Measurements from ENCODE around the gene KRTAP6-1. TPM values are rescaled to one million over a fixed set of nuclear protein-coding genes. Genes with fewer than 3 reads are reported as not detected.

Gene KRTAP6-1
- total RNA-seq, 2 experiments from 2014 or later: not detected

GRCh38 chr21:30629200-30629599 is 15.5 kb upstream of the KRTAP6-1 start:
- CTCF ChIA-PET (ENCODE audit: unreplicated experiment): no interaction called here

GRCh38 chr21:30628109-30628508 is 14.4 kb upstream of the KRTAP6-1 start:
- H3K4me2 ChIP-seq (ENCODE audit: low read length): no peak overlapping the region
- H3K9me2 ChIP-seq (ENCODE audit: insufficient read depth, low read length): no peaks in the 10 kb centered on the region
- H3K27ac ChIP-seq (ENCODE audit: low read depth, low read length, poor library complexity, severe bottlenecking): no peak overlapping the region
- intact Hi-C loops (cut with micrococcal nuclease; ENCODE audit: unreplicated experiment): no loop called here
- H3K4me1 ChIP-seq (ENCODE audit: insufficient read depth, low read length, poor library complexity, severe bottlenecking): no peaks in the 10 kb centered on the region
- no peak overlapping the region for H3K4me3 ChIP-seq (ENCODE audit: low read depth, low read length, poor library complexity, severe bottlenecking)
- ChIA-PET CTCF (ENCODE audit: unreplicated experiment) (no interaction called here), POLR2A (no interaction called here)
- no peak for TF ChIP-seq CTCF (conservative IDR thresholded peaks at IDR 0.05; ENCODE audit: low read length)
- no peak for TF ChIP-seq EZH2phosphoT487 (IDR thresholded peaks at IDR 0.05; ENCODE audit: borderline replicate concordance, low read depth, low read length)
- H3K9me3 ChIP-seq (ENCODE audit: low read length): peaks cover 8% of the 10 kb centered on the region; the same call in 1 of the 2 replicates
- H3K36me3 ChIP-seq (ENCODE audit: insufficient read depth, low read length): no peaks in the 10 kb centered on the region
- H4K20me1 ChIP-seq (ENCODE audit: insufficient read depth, low read length): no peaks in the 10 kb centered on the region
- no TSS peak for BruUV-seq (replicated peaks)
- H2AFZ ChIP-seq (ENCODE audit: low read length): no peak overlapping the region
- no peak for DNase-seq (ENCODE audit: low spot score)
- H3K79me2 ChIP-seq (ENCODE audit: insufficient read depth, low read depth, low read length): no peaks in the 10 kb centered on the region

More at GRCh38 chr21:30629200-30629599, 15.5 kb upstream of the KRTAP6-1 start:
- BruUV-seq (replicated peaks): no TSS peak
- no peaks in the 10 kb centered on the region for H4K20me1 ChIP-seq (ENCODE audit: insufficient read depth, low read length)
- DNase-seq (ENCODE audit: low spot score): no peak
- peaks cover 8% of the 10 kb centered on the region; the same call in 1 of the 2 replicates for H3K9me3 ChIP-seq (ENCODE audit: low read length)
- H3K4me1 ChIP-seq (ENCODE audit: insufficient read depth, low read length, poor library complexity, severe bottlenecking): no peaks in the 10 kb centered on the region
- H3K9me2 ChIP-seq (ENCODE audit: insufficient read depth, low read length): no peaks in the 10 kb centered on the region
- H3K36me3 ChIP-seq (ENCODE audit: insufficient read depth, low read length): no peaks in the 10 kb centered on the region
- POLR2A ChIA-PET: no interaction called here
- no peak overlapping the region for H3K4me2 ChIP-seq (ENCODE audit: low read length)
- no peak overlapping the region for H3K27ac ChIP-seq (ENCODE audit: low read depth, low read length, poor library complexity, severe bottlenecking)
- no peak for TF ChIP-seq CTCF (conservative IDR thresholded peaks at IDR 0.05; ENCODE audit: low read length)
- intact Hi-C loops (cut with micrococcal nuclease; ENCODE audit: unreplicated experiment): no loop called here
- H2AFZ ChIP-seq (ENCODE audit: low read length): no peak overlapping the region
- H3K79me2 ChIP-seq (ENCODE audit: insufficient read depth, low read depth, low read length): no peaks in the 10 kb centered on the region
- no peak overlapping the region for H3K4me3 ChIP-seq (ENCODE audit: low read depth, low read length, poor library complexity, severe bottlenecking)

- CTCF ChIA-PET (ENCODE audit: unreplicated experiment): no interaction called here
- POLR2A ChIA-PET: interaction anchor here (0.6 kb wide), 1 partner anchor 17 kb away, joined by 3 read pairs; no protein-coding TSS in a partner anchor
- peaks cover 8% of the 10 kb centered on the region; the same call in 1 of the 2 replicates for H3K9me3 ChIP-seq (ENCODE audit: low read length)
- no peak overlapping the region for H3K27ac ChIP-seq (ENCODE audit: low read depth, low read length, poor library complexity, severe bottlenecking)
- no peak for TF ChIP-seq CTCF (conservative IDR thresholded peaks at IDR 0.05; ENCODE audit: low read length)
- no peak for TF ChIP-seq EZH2phosphoT487 (IDR thresholded peaks at IDR 0.05; ENCODE audit: borderline replicate concordance, low read depth, low read length)
- no peaks in the 10 kb centered on the region for H3K9me2 ChIP-seq (ENCODE audit: insufficient read depth, low read length)
- no peak overlapping the region for H3K4me2 ChIP-seq (ENCODE audit: low read length)
- no peak for DNase-seq (ENCODE audit: low spot score)
- no peaks in the 10 kb centered on the region for H4K20me1 ChIP-seq (ENCODE audit: insufficient read depth, low read length)
- no peaks in the 10 kb centered on the region for H3K79me2 ChIP-seq (ENCODE audit: insufficient read depth, low read depth, low read length)
- no peaks in the 10 kb centered on the region for H3K36me3 ChIP-seq (ENCODE audit: insufficient read depth, low read length)
- H3K4me3 ChIP-seq (ENCODE audit: low read depth, low read length, poor library complexity, severe bottlenecking): no peak overlapping the region
- no peaks in the 10 kb centered on the region for H3K4me1 ChIP-seq (ENCODE audit: insufficient read depth, low read length, poor library complexity, severe bottlenecking)
- intact Hi-C loops (cut with micrococcal nuclease; ENCODE audit: unreplicated experiment): no loop called here
- no TSS peak for BruUV-seq (replicated peaks)
- H2AFZ ChIP-seq (ENCODE audit: low read length): no peak overlapping the region
Measured at GRCh38 chr21:30625449-30626165, 11.9 kb upstream of the KRTAP6-1 start.
